ENCODE measurements around the gene MPDU1. TPM values are rescaled to one million over a fixed set of nuclear protein-coding genes. Genes with fewer than 3 reads are reported as not detected.
A peak's percentile ranks its signal among the peaks of the same experiment; 100 is the strongest.

Gene MPDU1
- total and polyA plus RNA-seq, 4 experiments from 2014 or later, result 23.8 to 50.1 (median 33.3) TPM

DNA sequence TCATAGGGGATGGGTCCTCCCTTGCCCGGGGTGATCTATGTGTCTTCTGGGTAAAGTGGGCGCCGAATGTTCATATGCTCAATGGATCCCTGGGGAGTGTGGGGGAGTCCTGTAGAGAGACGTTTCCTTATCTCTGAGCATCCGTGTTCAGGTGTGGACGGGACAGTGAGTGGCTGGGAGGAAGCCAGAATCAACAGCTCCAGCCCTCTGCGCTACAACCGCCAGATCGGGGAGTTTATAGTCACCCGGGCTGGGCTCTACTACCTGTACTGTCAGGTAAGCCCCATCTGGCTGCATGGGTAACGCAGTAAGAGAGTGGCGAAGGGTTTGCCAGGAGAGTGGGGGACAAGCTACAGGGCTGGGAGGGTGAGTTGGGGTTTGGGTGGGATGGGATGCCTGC lies 27.0 kb upstream of the MPDU1 start:
- H3K36me3 ChIP-seq (ENCODE audit: insufficient read depth, low read length), result peaks cover 7% of the 10 kb centered on the region
- no peak overlapping the region for H3K27ac ChIP-seq (ENCODE audit: low read depth, low read length)
- Mint-ChIP-seq H3K36me3 (peaks cover 23 to 24% of the 10 kb centered on the region in 2 donors), H3K9me3 (peaks cover 0 to 1% (median 0%) of the 10 kb centered on the region in 8 donors), H3K27me3 (no peaks in the 10 kb centered on the region), H3K4me1 (peaks cover 36 to 55% (median 44%) of the 10 kb centered on the region in 4 donors), H3K27ac (peak overlapping the region in 5 of 7 donors; percentile 51 to 65 (median 59)), H3K4me3 (no peak overlapping the region)
- no peaks in the 10 kb centered on the region for H3K9me3 ChIP-seq (ENCODE audit: control insufficient read depth in 1 of 2, low read length in 2 of 2)
- no peak for DNase-seq
- H3K4me3 ChIP-seq (ENCODE audit: low read length in 2 of 2), result no peak overlapping the region
- H3K4me1 ChIP-seq (ENCODE audit: insufficient read depth, low read length), result peaks cover 45% of the 10 kb centered on the region
- intact Hi-C loops (cut with micrococcal nuclease), result no loop called here
- no peaks in the 10 kb centered on the region for H3K27me3 ChIP-seq (ENCODE audit: insufficient read depth, low read length)
- POLR2A ChIA-PET (ENCODE audit: partially characterized antibody), result interaction anchor here (0.8 to 7.8 kb wide), 5 partner anchors 8 to 209 kb away, joined by 3 to 56 read pairs (median 6); partner anchors contain the start of genes MPDU1, POLR2A, TNFSF12 and TP53
- CTCF ChIA-PET (ENCODE audit: partially characterized antibody), result interaction anchor here (0.6 to 2.6 kb wide), 4 partner anchors 42 to 201 kb away, joined by 3 to 8 read pairs (median 4); partner anchors contain the start of genes TMEM95 and WRAP53

DNA sequence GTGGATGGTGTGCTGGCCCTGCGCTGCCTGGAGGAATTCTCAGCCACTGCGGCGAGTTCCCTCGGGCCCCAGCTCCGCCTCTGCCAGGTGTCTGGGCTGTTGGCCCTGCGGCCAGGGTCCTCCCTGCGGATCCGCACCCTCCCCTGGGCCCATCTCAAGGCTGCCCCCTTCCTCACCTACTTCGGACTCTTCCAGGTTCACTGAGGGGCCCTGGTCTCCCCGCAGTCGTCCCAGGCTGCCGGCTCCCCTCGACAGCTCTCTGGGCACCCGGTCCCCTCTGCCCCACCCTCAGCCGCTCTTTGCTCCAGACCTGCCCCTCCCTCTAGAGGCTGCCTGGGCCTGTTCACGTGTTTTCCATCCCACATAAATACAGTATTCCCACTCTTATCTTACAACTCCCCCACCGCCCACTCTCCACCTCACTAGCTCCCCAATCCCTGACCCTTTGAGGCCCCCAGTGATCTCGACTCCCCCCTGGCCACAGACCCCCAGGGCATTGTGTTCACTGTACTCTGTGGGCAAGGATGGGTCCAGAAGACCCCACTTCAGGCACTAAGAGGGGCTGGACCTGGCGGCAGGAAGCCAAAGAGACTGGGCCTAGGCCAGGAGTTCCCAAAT lies 26.4 kb upstream of the MPDU1 start:
- no peaks in the 10 kb centered on the region for H3K27me3 Mint-ChIP-seq
- Histone ChIP-seq H3K36me3 (ENCODE audit: insufficient read depth, low read length) (peaks cover 7% of the 10 kb centered on the region), H3K4me3 (ENCODE audit: low read length in 2 of 2) (no peak overlapping the region), H3K4me1 (ENCODE audit: insufficient read depth, low read length) (peaks cover 42% of the 10 kb centered on the region), H3K27me3 (ENCODE audit: insufficient read depth, low read length) (no peaks in the 10 kb centered on the region), H3K27ac (ENCODE audit: low read depth, low read length) (no peak overlapping the region), H3K9me3 (ENCODE audit: control insufficient read depth in 1 of 2, low read length in 2 of 2) (no peaks in the 10 kb centered on the region)
- H3K4me3 Mint-ChIP-seq, result no peak overlapping the region
- POLR2A ChIA-PET (ENCODE audit: partially characterized antibody), result interaction anchor here (0.6 to 7.8 kb wide), 7 partner anchors 9 to 255 kb away, joined by 3 to 56 read pairs (median 4); partner anchors contain the start of genes MPDU1, POLR2A, TNFSF12 and TP53
- peaks cover 23 to 24% of the 10 kb centered on the region in 2 donors for H3K36me3 Mint-ChIP-seq
- CTCF ChIA-PET (ENCODE audit: partially characterized antibody), result interaction anchor here (0.6 to 2.6 kb wide), 5 partner anchors 41 to 201 kb away, joined by 3 to 8 read pairs (median 3); partner anchors contain the start of genes TMEM95 and WRAP53
- DNase-seq, result no peak
- peaks cover 0 to 1% (median 0%) of the 10 kb centered on the region in 8 donors for H3K9me3 Mint-ChIP-seq
- H3K4me1 Mint-ChIP-seq, result peaks cover 34 to 52% (median 40%) of the 10 kb centered on the region in 4 donors
- H3K27ac Mint-ChIP-seq, result no peak overlapping the region
- intact Hi-C loops (cut with micrococcal nuclease), result no loop called here

DNA sequence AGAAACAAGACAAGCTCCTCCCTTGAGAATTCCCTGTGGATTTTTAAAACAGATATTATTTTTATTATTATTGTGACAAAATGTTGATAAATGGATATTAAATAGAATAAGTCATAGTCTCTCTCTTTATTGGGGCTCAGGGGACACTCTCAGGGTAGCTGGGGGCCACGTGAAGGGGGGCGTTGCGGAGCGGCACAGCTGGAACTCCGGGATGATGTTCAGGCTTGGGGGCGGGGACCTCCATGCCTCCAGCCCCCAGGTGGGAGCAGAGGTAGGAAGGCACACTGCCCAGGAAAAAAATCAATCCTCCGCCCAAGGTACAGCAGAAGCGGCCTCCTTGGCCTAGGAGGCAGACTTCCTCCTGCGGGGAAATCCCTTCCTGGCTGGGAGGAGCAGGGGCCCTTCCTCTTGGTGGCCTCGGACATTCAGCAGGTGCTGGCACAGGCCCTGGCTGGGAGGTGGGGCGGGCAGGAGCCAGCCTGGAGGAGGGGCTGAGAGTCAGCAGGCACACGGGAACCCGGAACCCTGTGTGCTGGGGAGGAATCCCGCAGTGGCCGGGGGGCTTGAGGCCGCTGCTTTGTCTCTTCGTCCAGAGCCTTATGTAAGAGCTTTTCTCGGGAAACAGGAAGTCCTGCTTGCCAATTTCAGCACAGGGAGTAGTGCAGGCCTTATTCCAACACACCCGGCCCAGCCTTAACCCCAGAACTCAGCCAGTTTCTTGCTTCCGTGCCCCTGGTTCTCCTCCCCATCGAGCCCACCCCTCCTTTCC lies 25.7 kb upstream of the MPDU1 start:
- CTCF ChIA-PET (ENCODE audit: partially characterized antibody), result interaction anchor here (1.1 to 4.5 kb wide), 5 partner anchors 42 to 202 kb away, joined by 3 to 173 read pairs (median 6); partner anchors contain the start of genes TMEM95 and WRAP53
- Mint-ChIP-seq H3K9me3 (no peaks in the 10 kb centered on the region), H3K4me3 (no peak overlapping the region), H3K4me1 (peaks cover 36 to 51% (median 40%) of the 10 kb centered on the region in 4 donors), H3K36me3 (peaks cover 24 to 29% of the 10 kb centered on the region in 2 donors), H3K27me3 (no peaks in the 10 kb centered on the region), H3K27ac (peak overlapping the region in 2 of 7 donors; percentile 10 to 59)
- intact Hi-C loops (cut with micrococcal nuclease), result no loop called here
- no peak for DNase-seq
- POLR2A ChIA-PET (ENCODE audit: partially characterized antibody), result interaction anchor here (0.6 to 7.8 kb wide), 6 partner anchors 9 to 210 kb away, joined by 3 to 56 read pairs (median 5); partner anchors contain the start of genes POLR2A, TNFSF12 and TP53
- H3K27ac ChIP-seq (ENCODE audit: low read depth, low read length), result no peak overlapping the region
- no peaks in the 10 kb centered on the region for H3K9me3 ChIP-seq (ENCODE audit: control insufficient read depth in 1 of 2, low read length in 2 of 2)
- H3K4me3 ChIP-seq (ENCODE audit: low read length in 2 of 2), result no peak overlapping the region
- no peaks in the 10 kb centered on the region for H3K27me3 ChIP-seq (ENCODE audit: insufficient read depth, low read length)
- H3K4me1 ChIP-seq (ENCODE audit: insufficient read depth, low read length), result peaks cover 42% of the 10 kb centered on the region
- peaks cover 7% of the 10 kb centered on the region for H3K36me3 ChIP-seq (ENCODE audit: insufficient read depth, low read length)

DNA sequence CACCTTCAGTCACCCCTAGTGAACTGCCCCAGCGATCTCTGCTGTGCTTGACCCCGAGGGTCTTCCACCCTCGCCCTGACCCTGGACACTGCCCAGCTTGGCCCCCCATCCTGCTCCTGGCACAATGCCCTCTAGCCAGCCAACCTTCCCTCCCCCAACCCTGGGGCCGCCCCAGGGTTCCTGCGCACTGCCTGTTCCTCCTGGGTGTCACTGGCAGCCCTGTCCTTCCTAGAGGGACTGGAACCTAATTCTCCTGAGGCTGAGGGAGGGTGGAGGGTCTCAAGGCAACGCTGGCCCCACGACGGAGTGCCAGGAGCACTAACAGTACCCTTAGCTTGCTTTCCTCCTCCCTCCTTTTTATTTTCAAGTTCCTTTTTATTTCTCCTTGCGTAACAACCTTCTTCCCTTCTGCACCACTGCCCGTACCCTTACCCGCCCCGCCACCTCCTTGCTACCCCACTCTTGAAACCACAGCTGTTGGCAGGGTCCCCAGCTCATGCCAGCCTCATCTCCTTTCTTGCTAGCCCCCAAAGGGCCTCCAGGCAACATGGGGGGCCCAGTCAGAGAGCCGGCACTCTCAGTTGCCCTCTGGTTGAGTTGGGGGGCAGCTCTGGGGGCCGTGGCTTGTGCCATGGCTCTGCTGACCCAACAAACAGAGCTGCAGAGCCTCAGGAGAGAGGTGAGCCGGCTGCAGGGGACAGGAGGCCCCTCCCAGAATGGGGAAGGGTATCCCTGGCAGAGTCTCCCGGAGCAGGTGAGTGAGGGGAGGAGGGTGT lies 24.9 kb upstream of the MPDU1 start, which contains the start of gene TNFSF13:
Gene TNFSF13 (plus strand): TSS at position 207 of the 776 bp plus-strand sequence. CDS start 290 bp downstream, at position 497.
- POLR2A ChIA-PET (ENCODE audit: partially characterized antibody), result interaction anchor here (1.4 to 7.8 kb wide), 3 partner anchors 10 to 128 kb away, joined by 4 to 56 read pairs (median 7); partner anchors contain the start of genes TNFSF12 and TP53
- H3K4me3 ChIP-seq (ENCODE audit: low read length in 2 of 2), result no peak within 1 kb of the TSS
- CTCF ChIA-PET (ENCODE audit: partially characterized antibody), result interaction anchor here (2.6 to 4.9 kb wide), 3 partner anchors 44 to 203 kb away, joined by 8 to 173 read pairs (median 51); partner anchors contain the start of genes TMEM102 and TMEM95
- H3K36me3 ChIP-seq (ENCODE audit: insufficient read depth, low read length), result peaks cover 7% of the 10 kb centered on the region
- no peak for DNase-seq
- intact Hi-C loops (cut with micrococcal nuclease), result no loop called here
- Mint-ChIP-seq H3K9me3 (no peaks in the 10 kb centered on the region), H3K4me1 (peaks cover 32 to 45% (median 35%) of the 10 kb centered on the region in 4 donors), H3K27ac (peak within 1 kb of the TSS in 5 of 7 donors; percentile 10 to 59 (median 29)), H3K4me3 (peak within 1 kb of the TSS in 1 of 8 donors; percentile 39), H3K36me3 (peaks cover 20 to 25% of the 10 kb centered on the region in 2 donors), H3K27me3 (no peaks in the 10 kb centered on the region)
- no peaks in the 10 kb centered on the region for H3K9me3 ChIP-seq (ENCODE audit: control insufficient read depth in 1 of 2, low read length in 2 of 2)
- H3K4me1 ChIP-seq (ENCODE audit: insufficient read depth, low read length), result peaks cover 42% of the 10 kb centered on the region
- no peaks in the 10 kb centered on the region for H3K27me3 ChIP-seq (ENCODE audit: insufficient read depth, low read length)
- no peak within 1 kb of the TSS for H3K27ac ChIP-seq (ENCODE audit: low read depth, low read length)

DNA sequence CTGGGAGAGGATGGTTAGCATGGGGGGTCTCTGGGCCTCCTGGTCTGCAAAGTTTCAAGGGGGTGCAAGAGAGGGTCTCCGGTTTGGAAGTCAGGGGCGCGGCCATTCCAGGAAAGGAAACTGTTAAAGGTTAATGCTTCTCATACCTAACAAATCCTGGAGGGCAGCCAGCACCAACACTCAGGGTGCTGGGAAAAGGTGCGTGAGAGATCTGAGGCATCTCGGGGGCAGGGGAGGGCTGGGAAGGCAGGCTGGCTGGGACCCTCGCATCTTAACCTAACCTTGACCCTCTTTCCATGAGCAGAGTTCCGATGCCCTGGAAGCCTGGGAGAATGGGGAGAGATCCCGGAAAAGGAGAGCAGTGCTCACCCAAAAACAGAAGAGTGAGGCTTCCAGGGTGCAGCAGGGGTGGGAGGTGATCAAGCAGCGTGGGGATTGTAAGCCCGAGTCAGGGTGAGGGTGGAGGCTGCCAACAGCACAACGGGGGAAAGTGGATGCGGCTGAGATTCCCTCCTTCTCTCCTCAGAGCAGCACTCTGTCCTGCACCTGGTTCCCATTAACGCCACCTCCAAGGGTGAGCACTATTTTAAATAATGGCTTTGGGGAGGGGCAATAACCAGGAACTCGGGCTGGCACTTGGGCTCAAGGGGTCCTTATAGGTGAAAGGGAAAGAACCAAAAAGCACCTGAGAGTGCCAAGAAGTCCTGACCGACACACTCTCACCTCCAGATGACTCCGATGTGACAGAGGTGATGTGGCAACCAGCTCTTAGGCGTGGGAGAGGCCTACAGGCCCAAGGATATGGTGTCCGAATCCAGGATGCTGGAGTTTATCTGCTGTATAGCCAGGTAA lies 24.1 kb upstream of the MPDU1 start:
- no peak for DNase-seq
- H3K36me3 ChIP-seq (ENCODE audit: insufficient read depth, low read length), result peaks cover 15% of the 10 kb centered on the region
- Mint-ChIP-seq H3K27ac (peak overlapping the region in 3 of 7 donors; percentile 95 to 99 (median 95)), H3K9me3 (no peaks in the 10 kb centered on the region), H3K4me3 (peak overlapping the region in 3 of 8 donors; percentile 20 to 92 (median 39)), H3K4me1 (peaks cover 32 to 46% (median 37%) of the 10 kb centered on the region in 4 donors), H3K27me3 (no peaks in the 10 kb centered on the region), H3K36me3 (peaks cover 20 to 29% of the 10 kb centered on the region in 2 donors)
- ChIA-PET CTCF (ENCODE audit: partially characterized antibody) (interaction anchor here (0.9 to 4.9 kb wide), 25 partner anchors 7 to 513 kb away, joined by 3 to 173 read pairs (median 8); partner anchors contain the start of genes ACAP1, CD68, SOX15 and TMEM102), POLR2A (ENCODE audit: partially characterized antibody) (interaction anchor here (1.0 to 7.8 kb wide), 16 partner anchors 11 to 354 kb away, joined by 3 to 72 read pairs (median 18); partner anchors contain the start of genes ACAP1, MPDU1, POLR2A and TMEM102)
- no peaks in the 10 kb centered on the region for H3K9me3 ChIP-seq (ENCODE audit: control insufficient read depth in 1 of 2, low read length in 2 of 2)
- H3K27ac ChIP-seq (ENCODE audit: low read depth, low read length), result no peak overlapping the region
- intact Hi-C loops (cut with micrococcal nuclease), result no loop called here
- no peaks in the 10 kb centered on the region for H3K27me3 ChIP-seq (ENCODE audit: insufficient read depth, low read length)
- no peak overlapping the region for H3K4me3 ChIP-seq (ENCODE audit: low read length in 2 of 2)
- peaks cover 42% of the 10 kb centered on the region for H3K4me1 ChIP-seq (ENCODE audit: insufficient read depth, low read length)

All from CD4-positive, alpha-beta memory T cell (primary cell).